NK-92 (cell line): ENCODE data around the gene TCF3.

Experiments
- DNase-seq: peaks from one replicate; lab custom pipeline; 2025; ENCODE audit not compliant: unreplicated experiment; lab: John Stamatoyannopoulos, UW

TCF3 gene

DNA sequence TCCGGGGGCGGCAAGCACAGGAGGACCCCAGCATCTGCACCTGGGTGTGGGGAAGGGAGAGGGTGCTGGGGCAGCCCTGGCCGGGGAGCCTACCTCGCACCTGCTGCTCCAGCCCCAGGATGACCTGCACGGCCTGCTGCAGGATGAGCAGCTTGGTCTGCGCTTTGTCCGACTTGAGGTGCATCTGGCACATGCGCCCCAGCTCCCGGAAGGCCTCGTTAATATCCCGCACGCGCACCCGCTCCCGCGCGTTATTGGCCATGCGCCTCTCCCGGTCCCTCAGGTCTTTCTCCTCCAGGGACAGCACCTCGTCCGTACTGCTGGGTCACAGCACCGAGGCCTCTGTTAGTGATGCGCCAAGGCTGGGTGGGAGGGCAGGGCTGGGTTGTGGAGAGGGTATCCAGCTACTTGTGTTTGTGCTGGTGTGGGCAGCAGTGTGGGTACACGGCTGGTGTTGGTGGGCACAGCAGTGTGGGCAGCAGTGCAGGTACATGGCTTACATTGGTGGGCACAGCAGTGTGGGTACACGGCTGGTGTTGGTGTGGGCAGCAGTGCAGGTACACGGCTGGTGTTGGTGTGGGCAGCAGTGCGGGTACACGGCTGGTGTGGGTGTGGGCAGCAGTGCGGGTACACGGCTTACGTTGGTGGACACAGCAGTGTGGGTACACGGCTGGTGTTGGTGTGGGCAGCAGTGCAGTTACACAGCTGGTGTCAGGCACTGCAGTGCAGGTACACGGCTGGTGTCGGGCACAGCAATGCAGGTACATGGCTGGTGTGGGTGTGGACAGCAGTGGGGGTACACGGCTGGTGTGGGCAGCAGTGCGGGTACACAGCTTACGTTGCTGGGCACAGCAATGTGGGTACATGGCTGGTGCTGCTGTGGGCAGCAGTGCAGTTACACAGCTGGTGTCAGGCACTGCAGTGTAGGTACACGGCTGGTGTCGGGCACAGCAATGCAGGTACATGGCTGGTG, 40.0 kb downstream of the TCF3 start:
- DNase-seq, result no peak

- DNase-seq, result no peak
These were observed 41.1 kb downstream of the TCF3 start for GRCh38 chr19:1611353-1611752.

DNA sequence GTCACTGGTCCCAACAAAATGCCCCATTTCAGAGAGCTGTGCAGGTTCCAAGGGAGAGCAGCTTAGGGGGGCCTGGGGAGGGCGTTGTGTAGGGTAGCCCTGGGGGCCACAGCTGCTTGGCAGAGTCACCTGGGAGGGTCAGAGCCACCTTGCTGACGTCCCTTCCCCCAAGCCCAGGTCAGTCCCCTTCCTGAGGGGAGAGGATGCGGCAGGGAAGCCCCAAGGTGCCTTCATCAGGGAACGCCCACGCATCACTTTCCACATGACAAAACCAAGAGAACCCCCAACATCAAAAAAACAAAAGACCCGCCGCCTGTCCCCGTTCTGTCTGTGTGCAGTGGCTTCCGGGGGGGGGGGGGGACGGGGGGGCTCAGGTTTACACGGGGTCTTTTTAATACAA, 41.8 kb downstream of the TCF3 start:
- no peak for DNase-seq

GRCh38 chr19:1609680-1610474, 42.5 kb downstream of the TCF3 start:
- DNase-seq, result no peak

DNA sequence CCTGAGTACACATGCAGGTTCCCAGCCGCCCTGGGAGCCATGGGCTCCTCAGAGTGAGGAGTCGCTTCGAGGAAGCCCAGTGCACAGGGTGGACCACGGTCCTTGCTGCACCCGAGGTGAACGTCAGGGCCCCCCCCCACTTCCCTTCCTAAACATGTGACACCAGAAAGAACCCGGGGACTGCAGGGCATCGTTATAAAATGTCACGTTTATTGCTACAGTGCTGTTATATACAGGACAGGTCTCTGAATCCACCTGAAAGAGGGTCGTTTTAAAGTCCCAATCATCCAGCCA, 43.4 kb downstream of the TCF3 start:
- DNase-seq, result no peak

DNA sequence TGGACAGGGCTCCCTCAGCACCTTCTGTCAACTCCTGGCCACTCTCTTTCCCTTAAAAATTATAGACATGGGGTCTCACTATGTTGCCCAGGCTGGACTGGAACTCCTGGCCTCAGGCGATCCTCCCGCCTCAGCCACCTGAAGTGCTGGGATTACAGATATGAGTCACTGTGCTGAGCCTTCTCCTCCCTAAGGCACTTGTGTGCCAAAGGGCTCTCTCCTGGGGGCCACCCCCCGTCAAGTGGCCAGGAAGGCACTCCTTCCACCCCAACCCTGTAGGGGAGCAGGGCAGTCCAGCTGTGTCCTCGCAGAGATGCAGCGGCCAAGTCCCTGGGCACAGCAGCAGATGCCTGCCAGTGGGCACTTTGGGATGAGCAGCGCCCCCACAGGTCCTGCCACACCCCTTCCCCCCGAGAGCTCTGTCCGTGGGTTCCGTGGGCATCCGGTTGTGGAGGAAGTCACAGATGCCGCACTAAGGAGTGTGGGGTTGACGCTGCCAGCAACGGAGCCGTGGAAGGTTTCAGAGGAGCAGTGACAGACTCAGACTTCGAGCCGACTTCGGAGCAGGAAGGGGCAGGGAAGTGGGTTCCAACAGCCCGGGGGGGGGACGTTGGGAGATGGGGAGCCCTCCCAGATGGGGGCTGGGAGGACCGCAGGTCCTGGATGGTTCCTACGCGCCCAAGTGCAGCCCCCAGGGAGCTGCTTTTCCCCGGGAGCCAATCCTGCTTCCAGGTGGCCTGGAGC, 43.9 kb downstream of the TCF3 start:
- no peak for DNase-seq

GRCh38 chr19:1606138-1606651, 46.2 kb downstream of the TCF3 start:
- no peak for DNase-seq

- DNase-seq, result peak; percentile 48
These were observed 46.9 kb downstream of the TCF3 start, which contains the start of gene UQCR11 for GRCh38 chr19:1605236-1606137. Gene UQCR11 (minus strand): TSS chr19:1605462. CDS start chr19:1605409, 53 bp downstream.

- DNase-seq, result no peak
These were observed 50.2 kb downstream of the TCF3 start for GRCh38 chr19:1602091-1602707.

DNA sequence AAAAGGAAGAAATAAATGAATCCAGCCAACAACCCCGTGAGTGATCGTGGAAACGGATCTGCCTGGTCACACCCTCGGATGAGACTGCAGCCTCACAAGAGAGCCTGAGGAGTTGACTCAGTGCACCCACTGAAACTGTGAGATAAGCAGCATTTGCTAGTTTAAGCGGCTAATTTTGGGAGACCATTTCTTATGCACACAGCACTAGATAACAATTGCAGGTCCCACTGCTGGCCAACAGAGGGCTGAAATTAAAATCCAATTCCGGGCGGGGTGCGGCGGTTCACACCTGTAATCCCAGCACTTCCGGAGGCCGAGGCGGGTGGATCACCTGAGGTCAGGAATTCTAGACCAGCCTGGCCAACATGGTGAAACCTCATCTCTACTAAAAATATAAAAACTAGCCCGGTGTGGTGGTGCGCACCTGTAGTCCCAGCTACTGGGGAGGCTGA, 50.8 kb downstream of the TCF3 start:
- no peak for DNase-seq

DNA sequence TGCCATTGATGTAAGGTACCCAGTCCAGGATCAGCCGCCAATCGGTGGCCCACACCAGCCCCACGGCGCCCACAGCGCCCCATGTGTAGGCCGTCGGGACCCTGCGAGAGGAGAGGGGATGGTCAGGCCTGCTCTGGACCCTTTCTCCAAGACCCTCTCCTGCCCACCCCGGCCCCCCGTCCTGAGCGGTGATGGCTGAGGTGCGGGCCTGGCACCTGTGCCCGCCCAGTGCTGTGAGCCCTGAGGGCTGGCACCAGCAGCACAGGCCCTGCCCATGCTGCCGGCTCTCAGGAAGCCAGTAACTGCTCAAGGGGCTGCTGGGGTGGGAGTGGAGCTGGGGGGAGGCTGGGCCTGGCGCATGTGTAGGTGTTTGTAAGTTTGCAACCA, 53.0 kb downstream of the TCF3 start:
- DNase-seq, result no peak

- no peak for DNase-seq
These were observed 53.5 kb downstream of the TCF3 start for GRCh38 chr19:1598777-1599459.

DNA sequence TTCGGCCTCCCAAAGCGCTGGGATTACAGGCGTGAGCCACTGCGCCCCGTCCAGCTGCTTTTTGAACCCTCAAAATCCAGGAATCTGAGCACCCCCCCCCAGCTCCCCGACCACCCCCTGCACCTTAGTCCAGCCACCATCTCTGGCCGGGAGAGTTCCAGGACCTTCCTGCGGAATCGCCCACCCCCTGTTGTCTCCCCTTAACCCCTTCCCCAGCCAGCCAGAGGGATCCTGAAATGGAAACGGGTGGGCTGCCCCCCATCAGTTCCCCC, 59.0 kb downstream of the TCF3 start:
- DNase-seq, result no peak

- no peak for DNase-seq
These were observed 59.5 kb downstream of the TCF3 start, which contains the start of gene MBD3 for GRCh38 chr19:1592755-1593500. Gene MBD3 (minus strand): TSS chr19:1592865. CDS start chr19:1592631, 234 bp downstream.

DNA sequence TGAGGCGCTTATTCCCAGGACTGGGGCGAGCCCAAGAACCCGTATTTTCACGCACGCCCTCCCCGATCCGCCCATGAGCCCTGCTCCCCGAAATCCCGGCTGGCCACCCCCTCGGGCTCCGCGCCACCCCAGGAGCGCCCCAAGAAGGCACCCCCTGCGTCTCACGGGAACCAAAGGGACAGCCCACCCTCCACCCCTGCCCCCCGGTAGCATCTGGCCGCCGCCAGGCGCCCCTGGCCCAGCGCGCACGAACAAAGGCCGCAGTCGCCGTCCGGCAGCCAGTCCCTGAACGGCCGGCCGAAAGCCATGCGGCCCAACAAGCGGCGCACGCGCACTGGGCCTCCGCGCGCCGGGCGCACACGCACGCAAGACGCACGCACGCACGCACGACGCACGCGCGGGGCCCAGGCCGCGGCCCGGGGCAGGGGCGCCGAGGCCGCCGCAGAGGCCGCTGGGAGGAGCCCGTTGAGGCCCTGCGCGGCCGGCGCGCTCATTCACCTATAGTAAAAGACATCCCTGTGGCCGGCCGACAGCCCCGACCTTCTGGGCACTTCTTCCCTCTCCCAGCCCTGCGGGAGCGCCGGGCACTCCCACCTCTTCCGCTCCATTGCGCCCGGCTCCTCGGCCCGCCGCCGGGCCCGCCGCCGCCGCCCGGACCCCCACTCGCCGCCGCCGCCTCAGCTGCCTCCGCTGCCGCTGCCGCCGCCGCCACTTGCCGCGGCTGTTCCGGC, 60.2 kb downstream of the TCF3 start:
- DNase-seq, result no peak

DNA sequence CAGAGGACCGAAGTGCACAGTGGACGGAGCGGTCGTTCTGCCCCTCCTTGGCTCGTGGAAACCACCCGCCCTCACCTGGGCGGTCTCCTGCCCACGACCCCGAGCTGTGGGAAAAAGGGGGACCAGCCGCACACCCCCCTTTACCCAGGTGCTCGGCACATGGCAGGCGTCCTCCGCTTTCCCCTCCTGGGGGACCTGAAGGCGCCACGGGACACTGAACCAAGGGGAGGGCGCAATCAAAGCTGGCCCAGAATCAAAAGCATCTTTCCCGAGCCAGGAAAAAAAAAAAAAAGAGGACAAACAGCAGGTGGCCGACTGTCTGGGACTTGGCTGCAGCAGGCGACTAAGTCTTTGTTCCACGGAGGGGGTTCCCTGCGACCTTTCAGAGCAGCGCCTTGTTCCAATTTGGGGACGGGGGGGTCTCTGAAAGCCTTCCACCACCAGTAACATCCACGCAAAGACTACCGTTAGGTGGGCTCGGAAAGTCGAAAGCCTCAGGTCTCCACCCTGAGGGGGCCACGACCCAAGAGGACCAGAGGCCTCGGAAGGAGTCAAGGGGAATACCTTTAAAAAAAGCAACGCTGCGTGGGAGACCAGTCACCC, 60.9 kb downstream of the TCF3 start:
- DNase-seq, result no peak

- DNase-seq, result no peak
These were observed 61.6 kb downstream of the TCF3 start for GRCh38 chr19:1590641-1591397.
